ENCODE results near the gene SMAD6. TPM values are rescaled to one million over a fixed set of nuclear protein-coding genes. Genes with fewer than 3 reads are reported as not detected.

SMAD6 gene
- total and polyA plus RNA-seq, 2 experiments from 2014 or later, result 1.6 to 15.7 TPM

- no peak for TF ChIP-seq REST (IDR thresholded peaks at IDR 0.05; ENCODE audit: unreplicated experiment)
- TF ChIP-seq CTCF (conservative IDR thresholded peaks at IDR 0.05; ENCODE audit: low read depth in 2 of 2), result no peak
- TF ChIP-seq NANOG (IDR thresholded peaks at IDR 0.05; ENCODE audit: borderline replicate concordance), result no peak
- TF ChIP-seq EZH2 (IDR thresholded peaks at IDR 0.05; ENCODE audit: low read depth, unreplicated experiment), result no peak
These were observed 26.6 kb upstream of the SMAD6 start (continued) for GRCh38 chr15:66675446-66675845.

- Mint-ChIP-seq H3K4me3 (no peak overlapping the region), H3K9me3 (peaks cover 13% of the 10 kb centered on the region), H3K4me1 (peaks cover 30% of the 10 kb centered on the region), H3K36me3 (ENCODE audit: low read depth) (peaks cover 12% of the 10 kb centered on the region), H3K27ac (no peak overlapping the region), H3K27me3 (ENCODE audit: insufficient read depth, low read depth, poor library complexity) (no peaks in the 10 kb centered on the region)
- no peak overlapping the region for H2AFZ ChIP-seq
- no peak overlapping the region for H3K4me3 ChIP-seq
- peaks cover 21% of the 10 kb centered on the region for H3K4me1 ChIP-seq (ENCODE audit: insufficient read depth)
- H3K27ac ChIP-seq (ENCODE audit: low read depth), result no peak overlapping the region
- no peaks in the 10 kb centered on the region for H3K79me2 ChIP-seq (replicated peaks; ENCODE audit: insufficient read depth)
- no peaks in the 10 kb centered on the region for H3K9me2 ChIP-seq (ENCODE audit: insufficient read depth)
- H3K27me3 ChIP-seq (ENCODE audit: insufficient read depth), result no peaks in the 10 kb centered on the region
- H3F3A ChIP-seq (replicated peaks; ENCODE audit: low read depth), result peaks cover 8% of the 10 kb centered on the region; the same call in 1 of the 2 replicates
- DNase-seq (ENCODE audit: low spot score) (no peak), ATAC-seq (no peak)
- no peaks in the 10 kb centered on the region for H3K36me3 ChIP-seq (ENCODE audit: insufficient read depth)
- H3K4me2 ChIP-seq, result no peak overlapping the region
- H4K20me1 ChIP-seq (replicated peaks; ENCODE audit: insufficient read depth), result no peaks in the 10 kb centered on the region
- TF ChIP-seq REST (IDR thresholded peaks at IDR 0.05; ENCODE audit: unreplicated experiment) (no peak), STAT1 (IDR thresholded peaks at IDR 0.05; ENCODE audit: unreplicated experiment) (no peak), EZH2 (IDR thresholded peaks at IDR 0.05; ENCODE audit: low read depth, unreplicated experiment) (no peak), CTCF (conservative IDR thresholded peaks at IDR 0.05; ENCODE audit: low read depth in 2 of 2) (no peak), ZNF114 (CRISPR knock-in tag; IDR thresholded peaks at IDR 0.05) (no peak), ETS1 (IDR thresholded peaks at IDR 0.05) (no peak), EZH2phosphoT487 (IDR thresholded peaks at IDR 0.05; ENCODE audit: unreplicated experiment) (no peak), ZNF331 (CRISPR knock-in tag; IDR thresholded peaks at IDR 0.05; ENCODE audit: low read depth) (no peak), CREB1 (CRISPR knock-in tag; IDR thresholded peaks at IDR 0.05; ENCODE audit: low read depth) (no peak)
These were observed 24.7 kb upstream of the SMAD6 start for GRCh38 chr15:66677336-66677735.
